Sigmoid colon (tissue), 4 donors: ENCODE data around the gene C5AR1.

Experiments used
- EP300 ChIP-seq, 4 donors: sonication (generic); formaldehyde crosslinking; IDR thresholded peaks; one replicate each; pipeline ENCODE4 v1.6.1; 2017; ENCODE audit warnings: antibody characterized with exemption in 4 of 4
- POLR2A ChIP-seq, 2 donors: fragments of 450-650 bp; IDR thresholded peaks; one replicate each; pipeline ENCODE4 v1.6.1; 2016; ENCODE audit warnings: antibody characterized with exemption in 2 of 2, mild to moderate bottlenecking in 2 of 2, moderate library complexity in 2 of 2
- POLR2AphosphoS5 ChIP-seq, 4 donors: sonication (generic); formaldehyde crosslinking; IDR thresholded peaks; one replicate each; pipeline ENCODE4 v1.6.1; 2017; ENCODE audit warnings: antibody characterized with exemption in 4 of 4
- TF ChIP-seq, protein P1 (sequence below), 4 experiments: fragments of 450-650 bp in 3 of 4; fragments of 200-600 bp in 1 of 4; IDR thresholded peaks; one replicate each; pipeline ENCODE4 v1.5.1; 2016 to 2019; ENCODE audit warnings: antibody characterized with exemption in 4 of 4, mild to moderate bottlenecking in 3 of 4, moderate library complexity in 2 of 4

DNA sequence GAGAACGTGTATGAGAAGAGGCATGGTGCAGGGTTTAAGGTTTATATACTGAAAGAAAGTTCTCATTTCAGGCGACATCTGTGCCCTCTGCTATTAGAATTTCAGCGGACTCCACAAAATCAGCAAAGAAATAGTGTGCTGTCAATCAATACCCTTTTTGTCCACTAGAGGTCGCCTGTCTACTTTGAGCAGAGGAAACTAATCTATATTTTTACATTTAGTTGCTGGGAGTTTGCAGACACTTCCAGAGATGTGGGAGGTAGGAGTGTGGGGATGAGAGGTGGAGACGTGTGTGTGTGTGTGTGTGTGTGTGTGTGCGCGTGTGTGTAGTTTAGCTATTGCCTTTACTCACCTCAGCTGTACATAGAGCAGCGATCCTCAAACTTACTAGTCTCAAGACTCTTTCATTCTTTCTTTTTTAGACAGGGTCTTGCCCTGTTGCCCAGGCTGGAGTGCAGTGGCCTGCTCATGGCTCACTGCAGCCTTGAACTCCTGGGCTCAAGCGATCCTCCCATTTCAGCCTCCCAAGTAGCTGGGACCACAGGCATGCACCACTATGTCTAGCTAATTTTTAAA lies 25.2 kb upstream of the C5AR1 start:
- TF ChIP-seq, protein P1, sequence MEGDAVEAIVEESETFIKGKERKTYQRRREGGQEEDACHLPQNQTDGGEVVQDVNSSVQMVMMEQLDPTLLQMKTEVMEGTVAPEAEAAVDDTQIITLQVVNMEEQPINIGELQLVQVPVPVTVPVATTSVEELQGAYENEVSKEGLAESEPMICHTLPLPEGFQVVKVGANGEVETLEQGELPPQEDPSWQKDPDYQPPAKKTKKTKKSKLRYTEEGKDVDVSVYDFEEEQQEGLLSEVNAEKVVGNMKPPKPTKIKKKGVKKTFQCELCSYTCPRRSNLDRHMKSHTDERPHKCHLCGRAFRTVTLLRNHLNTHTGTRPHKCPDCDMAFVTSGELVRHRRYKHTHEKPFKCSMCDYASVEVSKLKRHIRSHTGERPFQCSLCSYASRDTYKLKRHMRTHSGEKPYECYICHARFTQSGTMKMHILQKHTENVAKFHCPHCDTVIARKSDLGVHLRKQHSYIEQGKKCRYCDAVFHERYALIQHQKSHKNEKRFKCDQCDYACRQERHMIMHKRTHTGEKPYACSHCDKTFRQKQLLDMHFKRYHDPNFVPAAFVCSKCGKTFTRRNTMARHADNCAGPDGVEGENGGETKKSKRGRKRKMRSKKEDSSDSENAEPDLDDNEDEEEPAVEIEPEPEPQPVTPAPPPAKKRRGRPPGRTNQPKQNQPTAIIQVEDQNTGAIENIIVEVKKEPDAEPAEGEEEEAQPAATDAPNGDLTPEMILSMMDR (IDR thresholded peaks at IDR 0.05): peak; percentile 55 to 89 (median 88)
- TF ChIP-seq POLR2A (IDR thresholded peaks at IDR 0.05): no peak
- TF ChIP-seq POLR2AphosphoS5 (IDR thresholded peaks at IDR 0.05): no peak
- no peak for TF ChIP-seq EP300 (IDR thresholded peaks at IDR 0.05)
